Measurements from ENCODE around the gene GARIN3.

GARIN3 gene

GRCh38 chr5:157168286-157168685, 2.2 kb upstream of the GARIN3 start:
- TF ChIP-seq ZNF18 (tag by site-specific recombination; IDR thresholded peaks at IDR 0.05) (no peak), HOXA7 (CRISPR knock-in tag; IDR thresholded peaks at IDR 0.05; ENCODE audit: borderline replicate concordance) (no peak), ZNF645 (tag by site-specific recombination; IDR thresholded peaks at IDR 0.05) (no peak), ZNF433 (tag by site-specific recombination; IDR thresholded peaks at IDR 0.05; ENCODE audit: low read depth) (no peak), ZNF514 (tag by site-specific recombination; IDR thresholded peaks at IDR 0.05) (no peak), ZNF426 (tag by site-specific recombination; IDR thresholded peaks at IDR 0.05) (no peak), ZNF624 (tag by site-specific recombination; IDR thresholded peaks at IDR 0.05) (no peak), ZNF280C (tag by site-specific recombination; IDR thresholded peaks at IDR 0.05) (no peak), ZNF148 (tag by site-specific recombination; IDR thresholded peaks at IDR 0.05; ENCODE audit: borderline replicate concordance) (no peak), ZBTB6 (tag by site-specific recombination; IDR thresholded peaks at IDR 0.05) (no peak), ZNF133 (tag by site-specific recombination; IDR thresholded peaks at IDR 0.05) (no peak), ZNF843 (tag by site-specific recombination; IDR thresholded peaks at IDR 0.05) (no peak)
- no peak overlapping the region for H3K4me3 ChIP-seq (ENCODE audit: low read depth, low read length)
- no peaks in the 10 kb centered on the region for H3K9me3 ChIP-seq (ENCODE audit: control insufficient read depth, insufficient read depth, low read depth, low read length)
- ChIA-PET CTCF (interaction anchor here (0.6 kb wide), 1 partner anchor 409 kb away, joined by 3 read pairs; no protein-coding TSS in a partner anchor), POLR2A (no interaction called here)
- H3K27ac ChIP-seq (ENCODE audit: extremely low read depth, low read depth, low read length): no peak overlapping the region
- H3K36me3 ChIP-seq (ENCODE audit: control insufficient read depth in 2 of 2, insufficient read depth in 1 of 2, low read length in 2 of 2): no peaks in the 10 kb centered on the region
- H3K4me1 ChIP-seq (ENCODE audit: control insufficient read depth, insufficient read depth, low read length): no peaks in the 10 kb centered on the region

GRCh38 chr5:157167214-157167621, 1.2 kb upstream of the GARIN3 start:
- no peak overlapping the region for H3K27ac ChIP-seq (ENCODE audit: extremely low read depth, low read depth, low read length)
- POLR2A ChIA-PET: no interaction called here
- CTCF ChIA-PET: interaction anchor here (0.6 to 0.8 kb wide), 4 partner anchors 18 to 1117 kb away, joined by 3 to 4 read pairs (median 4); no protein-coding TSS in a partner anchor
- no peak for TF ChIP-seq SP2 (tag by site-specific recombination; IDR thresholded peaks at IDR 0.05)
- TF ChIP-seq ZBTB20 (tag by site-specific recombination; IDR thresholded peaks at IDR 0.05): no peak
- TF ChIP-seq RBAK (tag by site-specific recombination; IDR thresholded peaks at IDR 0.05): no peak
- TF ChIP-seq ZNF16 (tag by site-specific recombination; IDR thresholded peaks at IDR 0.05; ENCODE audit: low read depth): no peak
- no peak for TF ChIP-seq PBX3 (CRISPR knock-in tag; IDR thresholded peaks at IDR 0.05)
- no peak for TF ChIP-seq KLF8 (tag by site-specific recombination; IDR thresholded peaks at IDR 0.05)
- no peak for TF ChIP-seq OSR2 (tag by site-specific recombination; IDR thresholded peaks at IDR 0.05)
- TF ChIP-seq ZNF561 (tag by site-specific recombination; IDR thresholded peaks at IDR 0.05; ENCODE audit: borderline replicate concordance): no peak
- TF ChIP-seq ZBTB7A (tag by site-specific recombination; IDR thresholded peaks at IDR 0.05; ENCODE audit: low read depth): no peak
- no peak for TF ChIP-seq ZNF660 (tag by site-specific recombination; IDR thresholded peaks at IDR 0.05)
- no peak for TF ChIP-seq ZNF423 (tag by site-specific recombination; IDR thresholded peaks at IDR 0.05)
- no peaks in the 10 kb centered on the region for H3K36me3 ChIP-seq (ENCODE audit: control insufficient read depth in 2 of 2, insufficient read depth in 1 of 2, low read length in 2 of 2)
- H3K4me3 ChIP-seq (ENCODE audit: low read depth, low read length): no peak overlapping the region
- H3K4me1 ChIP-seq (ENCODE audit: control insufficient read depth, insufficient read depth, low read length): no peaks in the 10 kb centered on the region
- no peaks in the 10 kb centered on the region for H3K9me3 ChIP-seq (ENCODE audit: control insufficient read depth, insufficient read depth, low read depth, low read length)

Measured in HEK293 (cell line).